Suprapubic skin (tissue), 4 donors: ENCODE results near the gene HOXA6.

ENCODE experiments used
- POLR2A ChIP-seq, 2 donors: fragments of 450-650 bp; IDR thresholded peaks; one replicate each; pipeline ENCODE4 v1.6.1; 2017; ENCODE audit warnings: antibody characterized with exemption in 2 of 2, mild to moderate bottlenecking in 2 of 2, moderate library complexity in 2 of 2
- POLR2AphosphoS5 ChIP-seq, 3 donors: sonication (generic); formaldehyde crosslinking; IDR thresholded peaks; one replicate each; pipeline ENCODE4 v1.6.1; 2017; ENCODE audit warnings: antibody characterized with exemption in 3 of 3
- TF ChIP-seq, protein P1 (sequence below), 2 donors: fragments of 200-600 bp in 1 of 2; fragments of 450-650 bp in 1 of 2; sonication (generic) in 1 of 2; IDR thresholded peaks; one replicate each; pipeline ENCODE4 v1.5.1; 2016 to 2019; ENCODE audit warnings: antibody characterized with exemption in 2 of 2, mild to moderate bottlenecking in 1 of 2, moderate library complexity in 1 of 2

- TF ChIP-seq, protein P1, sequence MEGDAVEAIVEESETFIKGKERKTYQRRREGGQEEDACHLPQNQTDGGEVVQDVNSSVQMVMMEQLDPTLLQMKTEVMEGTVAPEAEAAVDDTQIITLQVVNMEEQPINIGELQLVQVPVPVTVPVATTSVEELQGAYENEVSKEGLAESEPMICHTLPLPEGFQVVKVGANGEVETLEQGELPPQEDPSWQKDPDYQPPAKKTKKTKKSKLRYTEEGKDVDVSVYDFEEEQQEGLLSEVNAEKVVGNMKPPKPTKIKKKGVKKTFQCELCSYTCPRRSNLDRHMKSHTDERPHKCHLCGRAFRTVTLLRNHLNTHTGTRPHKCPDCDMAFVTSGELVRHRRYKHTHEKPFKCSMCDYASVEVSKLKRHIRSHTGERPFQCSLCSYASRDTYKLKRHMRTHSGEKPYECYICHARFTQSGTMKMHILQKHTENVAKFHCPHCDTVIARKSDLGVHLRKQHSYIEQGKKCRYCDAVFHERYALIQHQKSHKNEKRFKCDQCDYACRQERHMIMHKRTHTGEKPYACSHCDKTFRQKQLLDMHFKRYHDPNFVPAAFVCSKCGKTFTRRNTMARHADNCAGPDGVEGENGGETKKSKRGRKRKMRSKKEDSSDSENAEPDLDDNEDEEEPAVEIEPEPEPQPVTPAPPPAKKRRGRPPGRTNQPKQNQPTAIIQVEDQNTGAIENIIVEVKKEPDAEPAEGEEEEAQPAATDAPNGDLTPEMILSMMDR (IDR thresholded peaks at IDR 0.05) = no peak
- TF ChIP-seq POLR2A (IDR thresholded peaks at IDR 0.05) (no peak), POLR2AphosphoS5 (IDR thresholded peaks at IDR 0.05) (no peak)
These were observed 7.3 kb downstream of the HOXA6 start for GRCh38 chr7:27140126-27140857.
